HG03159 (cell line): ENCODE data around the gene DNAI4.

Experiments used
- ATAC-seq: cut with Tn5 transposase; IDR thresholded peaks from one replicate; pipeline ENCODE4 v1.9.1; 2021; ENCODE audit warnings: mild to moderate bottlenecking, moderate library complexity; ENCODE audit not compliant: unreplicated experiment

The DNAI4 gene

DNA sequence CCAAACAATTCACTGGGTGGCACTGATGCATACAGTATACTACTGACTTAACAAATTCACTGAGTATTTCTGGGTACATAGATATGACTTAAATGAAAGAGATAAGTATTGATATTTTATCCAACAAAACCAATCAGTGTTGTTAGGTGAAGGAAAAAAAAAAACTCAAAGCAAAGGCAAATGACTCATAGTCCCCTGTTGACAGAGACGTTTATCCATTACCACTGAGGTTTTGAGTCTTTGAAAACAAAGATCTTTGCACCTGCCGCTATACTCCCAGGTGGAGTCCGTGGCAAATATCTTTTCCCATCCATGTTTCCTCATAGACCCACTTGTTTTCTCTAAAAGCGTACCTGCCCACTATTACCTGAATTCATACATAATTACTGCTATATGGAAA is 154.0 kb downstream of the DNAI4 start:
- ATAC-seq = no peak

DNA sequence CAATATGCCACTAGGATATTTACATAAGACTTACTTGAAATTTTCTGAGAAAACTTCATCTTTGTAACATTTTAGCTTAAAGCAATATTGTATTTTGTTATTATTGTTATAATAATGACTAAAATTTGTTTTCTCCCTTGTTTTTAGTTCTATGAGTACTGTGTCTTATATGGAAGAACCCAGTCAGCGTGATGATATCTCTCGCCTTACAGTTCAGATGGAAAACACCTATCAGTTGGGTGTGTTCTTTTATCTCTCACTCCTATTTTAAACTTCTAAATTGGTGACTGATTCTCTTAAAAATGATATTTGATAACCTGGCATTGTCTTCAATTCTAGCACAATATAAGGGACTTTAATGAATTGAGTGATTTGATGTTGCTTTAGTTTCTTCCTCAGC is 154.4 kb downstream of the DNAI4 start:
- ATAC-seq = no peak

- no peak for ATAC-seq
These were observed 155.0 kb downstream of the DNAI4 start for GRCh38 chr1:66769512-66770229.

- no peak for ATAC-seq
These were observed 155.7 kb downstream of the DNAI4 start for GRCh38 chr1:66768965-66769364.

DNA sequence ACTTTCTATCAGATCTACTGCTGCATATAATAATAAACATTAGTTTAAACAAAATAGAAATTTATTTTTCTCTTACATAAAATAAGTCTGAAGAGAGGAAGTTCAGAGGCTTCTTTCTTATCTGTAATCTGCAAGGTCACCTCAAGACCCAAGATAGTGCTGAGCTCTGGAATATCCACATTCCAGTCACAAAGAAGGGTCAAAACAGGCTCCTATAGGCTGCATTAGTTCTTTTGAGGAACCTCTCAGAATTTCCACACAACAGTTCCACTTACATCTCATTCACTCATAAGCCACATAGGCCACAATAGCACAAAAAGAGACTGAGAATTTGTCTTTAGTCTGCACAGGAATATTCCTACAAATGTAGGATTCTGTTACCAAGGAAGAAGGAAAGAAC is 157.0 kb downstream of the DNAI4 start:
- ATAC-seq = no peak

DNA sequence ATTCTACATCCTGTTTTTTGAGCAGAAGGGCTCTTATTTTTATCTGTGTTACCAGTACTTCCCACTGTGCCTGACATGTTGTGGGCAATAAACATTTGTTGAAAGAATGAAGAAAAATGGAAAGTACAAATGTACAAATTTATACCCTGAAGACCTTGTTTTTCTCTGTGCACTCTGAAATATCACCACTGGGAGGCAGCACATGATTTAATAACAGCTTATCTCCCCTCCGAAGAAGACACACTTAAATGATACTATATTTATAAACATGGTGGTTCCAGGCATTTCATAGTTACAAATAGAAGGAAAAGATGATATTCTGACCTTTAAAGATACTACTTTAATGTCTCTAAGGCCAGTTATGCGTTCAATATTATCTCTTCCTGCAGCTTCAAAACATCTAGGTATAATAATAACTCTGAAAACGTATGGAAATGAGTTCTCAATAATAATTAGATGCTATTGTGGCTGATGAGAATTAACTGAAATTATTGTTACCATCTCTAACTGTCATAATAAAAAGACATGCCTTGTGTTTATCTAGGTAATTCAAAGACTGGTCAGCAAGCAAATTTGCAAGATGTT is 159.6 kb downstream of the DNAI4 start:
- no peak for ATAC-seq
